Measurements from ENCODE around the gene HRG.
A peak's percentile ranks its signal among the peaks of the same experiment; 100 is the strongest.

HRG gene

GRCh38 chr3:186638259-186638658 is 27.6 kb upstream of the HRG start:
- no peak for DNase-seq (ENCODE audit: low spot score)

- DNase-seq (ENCODE audit: low spot score) = no peak
These were observed 25.9 kb upstream of the HRG start, which contains the start of gene FETUB for GRCh38 chr3:186639778-186640472. Gene FETUB, plus strand, starts transcription at chr3:186640399. Its CDS starts 62 bp downstream, at chr3:186640461.

- DNase-seq (ENCODE audit: low spot score) = peak; percentile 50
These were observed 25.4 kb upstream of the HRG start for GRCh38 chr3:186640473-186640818.

- DNase-seq (ENCODE audit: low spot score) = no peak
These were observed 24.9 kb upstream of the HRG start for GRCh38 chr3:186640929-186641328.

- no peak for DNase-seq (ENCODE audit: low spot score)
These were observed 23.8 kb upstream of the HRG start for GRCh38 chr3:186642014-186642413.

GRCh38 chr3:186643493-186643892 is 22.3 kb upstream of the HRG start:
- DNase-seq (ENCODE audit: low spot score) = no peak

- no peak for DNase-seq (ENCODE audit: low spot score)
These were observed 21.1 kb upstream of the HRG start for GRCh38 chr3:186644683-186645082.

- no peak for DNase-seq (ENCODE audit: low spot score)
These were observed 19.7 kb upstream of the HRG start for GRCh38 chr3:186646106-186646505.

- DNase-seq (ENCODE audit: low spot score) = no peak
These were observed 19.0 kb upstream of the HRG start for GRCh38 chr3:186646841-186647240.

- DNase-seq (ENCODE audit: low spot score) = no peak
These were observed 17.0 kb upstream of the HRG start for GRCh38 chr3:186648851-186649250.

GRCh38 chr3:186651678-186652215 is 14.1 kb upstream of the HRG start:
- DNase-seq (ENCODE audit: low spot score) = no peak

- no peak for DNase-seq (ENCODE audit: low spot score)
These were observed 12.6 kb upstream of the HRG start for GRCh38 chr3:186653080-186653707.

GRCh38 chr3:186653984-186654383 is 11.8 kb upstream of the HRG start:
- DNase-seq (ENCODE audit: low spot score) = peak; percentile 17

GRCh38 chr3:186663361-186664118 is 2.3 kb upstream of the HRG start:
- DNase-seq (ENCODE audit: low spot score) = no peak

GRCh38 chr3:186664119-186664495 is 1.7 kb upstream of the HRG start:
- no peak for DNase-seq (ENCODE audit: low spot score)

- DNase-seq (ENCODE audit: low spot score) = no peak
These were observed 1.3 kb upstream of the HRG start for GRCh38 chr3:186664506-186664905.

- no peak for DNase-seq (ENCODE audit: low spot score)
These were observed 2.6 kb downstream of the HRG start for GRCh38 chr3:186668426-186668825.

- DNase-seq (ENCODE audit: low spot score) = no peak
These were observed 3.7 kb downstream of the HRG start for GRCh38 chr3:186669378-186670084.

- DNase-seq (ENCODE audit: low spot score) = no peak
These were observed 4.3 kb downstream of the HRG start for GRCh38 chr3:186670155-186670554.

GRCh38 chr3:186671051-186671450 is 5.2 kb downstream of the HRG start:
- DNase-seq (ENCODE audit: low spot score) = no peak

GRCh38 chr3:186678604-186679003 is 12.8 kb downstream of the HRG start:
- no peak for DNase-seq (ENCODE audit: low spot score)

GRCh38 chr3:186679151-186679550 is 13.3 kb downstream of the HRG start:
- DNase-seq (ENCODE audit: low spot score) = no peak
